K562 (cell line): Measurements from ENCODE around the gene CPED1.

Source experiments
- CTCF ChIP-seq, 3 experiments: IDR thresholded peaks in 2 of 3; conservative IDR thresholded peaks in 1 of 3; 2 replicates each; pipeline ENCODE4 v1.5.1; 2011 to 2012; ENCODE audit warnings: low read length in 3 of 3, mild to moderate bottlenecking in 3 of 3, control low read depth in 2 of 3, improper control_type of control experiment in 1 of 3, inconsistent platforms in 1 of 3, low read depth in 1 of 3, mixed read lengths in 1 of 3, moderate library complexity in 1 of 3; ENCODE audit not compliant: insufficient read depth in 2 of 3
- E2F5 ChIP-seq: sonication (generic); formaldehyde crosslinking; IDR thresholded peaks from 2 replicates; pipeline ENCODE4 v1.8.0; 2022; ENCODE audit warnings: mild to moderate bottlenecking, missing genetic modification reagents
- ZBTB49 ChIP-seq: sonication (generic); formaldehyde crosslinking; IDR thresholded peaks from 2 replicates; pipeline ENCODE4 v1.8.0; 2022; ENCODE audit warnings: missing genetic modification reagents, mild to moderate bottlenecking, borderline replicate concordance

GRCh38 chr7:121088870-121089269 is 100.4 kb downstream of the CPED1 start:
- TF ChIP-seq E2F5 (CRISPR knock-in tag), result no peak
- no peak for TF ChIP-seq ZBTB49 (CRISPR knock-in tag)
- TF ChIP-seq CTCF (IDR thresholded peaks at IDR 0.05 in 2 of 3, conservative IDR thresholded peaks at IDR 0.05 in 1 of 3; ENCODE audit: insufficient read depth in 2 of 3, low read depth in 1 of 3, low read length in 3 of 3), result no peak
